HG02938 (cell line): ENCODE results near the gene WDR41.
"Not testable (repeated sequence)": the region's sequence is repeated elsewhere in the genome, so short reads cannot be mapped to it uniquely, and the experiment has no call there.

Experiments used
- ATAC-seq: cut with Tn5 transposase; IDR thresholded peaks from one replicate; pipeline ENCODE4 v1.9.1; 2021; ENCODE audit warnings: mild to moderate bottlenecking, moderate library complexity; ENCODE audit not compliant: unreplicated experiment

Gene WDR41

DNA sequence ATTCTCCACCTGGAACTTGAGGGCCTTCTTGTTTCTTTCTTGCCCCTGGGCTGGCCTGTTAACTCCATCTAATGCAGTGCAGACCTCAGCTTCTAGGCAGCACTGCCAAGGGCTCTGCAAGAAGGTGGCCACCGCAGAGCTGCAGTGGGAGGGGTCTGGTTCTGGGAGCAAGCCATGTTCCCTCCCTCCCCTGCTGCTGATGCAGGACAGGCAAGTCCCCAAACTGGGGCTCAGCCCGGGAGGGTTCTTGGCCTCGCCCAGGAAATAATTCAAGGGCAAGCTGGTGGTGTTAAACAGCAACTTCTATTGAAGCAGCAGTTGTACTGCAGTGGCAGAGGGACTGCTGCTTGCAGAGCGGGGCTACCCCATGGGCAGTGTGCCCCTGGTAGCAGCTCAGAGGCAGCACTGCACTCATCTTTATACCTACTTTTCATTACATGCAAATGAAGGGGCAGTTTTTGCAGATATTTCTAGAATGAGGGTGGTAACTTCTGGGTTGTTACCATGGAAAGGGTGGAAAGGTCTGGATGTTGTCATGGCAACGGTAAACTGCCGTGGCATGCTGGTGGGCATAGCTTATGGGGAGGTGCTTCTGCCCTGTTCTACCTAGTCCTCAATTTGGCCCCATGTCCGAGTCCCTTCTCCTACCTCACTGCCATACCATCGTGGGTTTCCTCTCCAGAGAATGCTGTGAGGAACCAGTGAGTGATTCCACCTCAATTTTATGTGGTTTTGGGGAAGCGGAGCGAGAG lies 82.1 kb downstream of the WDR41 start:
- ATAC-seq = no peak

DNA sequence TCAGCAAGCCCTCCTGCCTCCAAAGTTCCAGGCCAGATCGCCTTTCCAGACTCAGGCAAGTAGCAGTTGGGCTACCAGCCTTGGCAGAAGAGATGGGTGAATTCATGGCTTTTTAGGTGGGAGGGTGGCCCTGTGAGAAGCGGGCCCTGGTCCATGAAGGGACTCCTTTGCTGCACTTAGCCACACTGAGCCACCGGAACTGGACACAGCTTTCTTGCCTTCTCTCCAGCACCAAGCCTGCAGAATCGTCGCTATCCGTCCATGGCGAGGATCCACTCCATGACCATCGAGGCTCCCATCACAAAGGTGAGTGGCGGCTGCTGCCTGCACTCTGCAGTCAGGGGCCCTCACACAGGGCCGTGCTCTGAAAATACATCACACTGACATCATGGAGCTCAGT lies 85.0 kb downstream of the WDR41 start:
- no peak for ATAC-seq

DNA sequence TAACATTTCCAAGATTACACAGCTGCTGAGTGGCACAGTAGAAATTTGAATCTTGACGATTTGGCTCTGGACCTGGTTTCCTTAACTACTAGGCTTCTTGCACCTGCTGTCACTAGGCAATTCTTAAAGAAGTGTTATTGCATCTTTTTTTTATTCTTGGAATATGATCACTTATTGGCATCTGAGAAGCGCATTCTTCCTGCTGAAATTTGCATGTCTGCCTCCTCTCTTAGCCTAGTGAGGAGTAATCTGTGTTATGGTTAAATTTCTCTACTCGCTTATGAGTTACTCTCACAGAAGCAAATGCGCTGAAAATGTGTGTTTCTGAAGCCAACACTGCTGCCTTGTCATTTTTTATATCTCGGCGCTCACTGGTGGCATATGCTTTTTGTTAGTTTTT lies 89.3 kb downstream of the WDR41 start:
- no peak for ATAC-seq

DNA sequence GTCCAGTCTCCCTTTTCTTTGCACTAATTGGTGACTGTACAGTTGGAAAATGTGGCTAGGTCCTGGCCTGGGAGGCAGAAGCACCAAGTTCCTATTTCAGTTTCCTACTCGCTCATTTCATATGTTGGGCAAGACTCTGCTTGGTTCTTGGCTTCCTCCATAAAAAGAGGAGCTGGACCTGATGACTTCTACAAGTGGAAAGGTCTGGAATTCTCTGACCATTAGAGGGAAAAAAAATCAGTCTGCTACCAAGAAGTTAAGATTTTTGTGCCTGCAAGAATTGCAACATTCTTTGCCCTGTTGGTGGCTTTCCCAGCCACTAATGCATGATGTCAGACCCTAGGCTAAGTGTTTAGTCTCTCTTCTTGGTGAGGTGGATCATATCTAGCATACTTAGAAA lies 91.5 kb downstream of the WDR41 start:
- no peak for ATAC-seq

DNA sequence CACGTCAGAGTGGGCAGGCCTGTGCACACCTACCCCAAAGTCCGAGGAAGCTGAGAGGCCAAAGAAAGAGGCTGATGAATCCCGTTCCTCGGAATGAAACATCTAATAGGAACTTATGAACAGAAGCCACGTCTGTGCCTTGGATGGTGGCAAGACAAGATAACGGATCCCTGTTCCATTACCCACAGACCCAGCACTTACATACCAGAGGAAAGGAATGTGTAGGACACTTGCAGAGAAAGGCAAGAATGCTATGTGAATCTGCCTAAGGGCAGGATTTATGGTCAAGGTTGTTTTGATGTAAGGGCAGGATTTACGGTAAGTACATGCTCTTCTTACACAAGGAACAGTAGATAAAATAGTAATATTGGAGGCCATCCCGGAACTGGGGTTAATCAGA lies 93.2 kb downstream of the WDR41 start:
- no peak for ATAC-seq

DNA sequence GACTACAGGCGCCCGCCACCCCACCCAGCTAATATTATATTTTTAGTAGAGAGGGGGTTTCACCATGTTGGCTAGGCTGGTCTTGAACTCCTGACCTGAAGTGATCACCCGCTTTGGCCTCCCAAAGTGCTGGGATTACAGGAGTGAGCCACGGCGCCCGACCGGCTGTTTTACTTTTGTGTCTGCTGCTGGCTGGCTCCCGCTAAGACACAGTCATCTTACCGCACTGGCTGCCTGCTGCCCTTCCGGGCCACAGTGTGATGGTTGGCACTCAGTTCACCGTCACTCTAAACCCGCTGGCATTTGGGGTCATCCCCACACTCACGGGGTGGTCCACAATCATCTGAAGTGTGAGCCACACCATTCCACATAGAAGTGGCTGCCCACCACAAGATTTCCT lies 93.7 kb downstream of the WDR41 start:
- no peak for ATAC-seq

DNA sequence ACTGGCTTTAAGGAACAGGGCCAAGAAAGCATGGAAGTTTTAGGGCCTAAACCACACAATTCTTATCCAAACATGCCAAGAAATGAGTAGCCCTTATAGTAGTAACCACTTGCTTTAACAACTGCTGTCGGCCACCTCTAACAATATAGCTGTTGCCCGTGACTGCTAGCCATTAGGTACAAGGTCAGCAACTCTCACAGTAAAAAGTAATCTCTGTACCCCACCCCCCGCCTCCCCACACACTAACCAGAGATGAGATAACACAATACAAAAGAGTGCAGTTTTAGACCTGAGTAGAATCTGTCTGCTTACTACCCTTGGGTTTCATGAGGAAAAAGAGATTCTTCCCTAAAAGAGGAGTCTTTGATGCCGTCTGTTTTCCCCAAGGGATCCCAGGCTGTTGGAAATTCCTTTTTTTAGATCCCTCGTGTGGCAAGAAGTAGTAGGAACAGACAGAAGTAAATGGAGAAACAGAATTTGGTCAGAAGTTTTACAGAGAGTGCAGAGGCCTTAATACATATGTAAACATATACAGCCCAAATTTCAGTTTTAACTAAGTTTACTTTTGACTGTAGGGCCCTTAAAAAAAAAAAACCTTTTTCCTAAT lies 94.3 kb downstream of the WDR41 start:
- ATAC-seq = no peak

DNA sequence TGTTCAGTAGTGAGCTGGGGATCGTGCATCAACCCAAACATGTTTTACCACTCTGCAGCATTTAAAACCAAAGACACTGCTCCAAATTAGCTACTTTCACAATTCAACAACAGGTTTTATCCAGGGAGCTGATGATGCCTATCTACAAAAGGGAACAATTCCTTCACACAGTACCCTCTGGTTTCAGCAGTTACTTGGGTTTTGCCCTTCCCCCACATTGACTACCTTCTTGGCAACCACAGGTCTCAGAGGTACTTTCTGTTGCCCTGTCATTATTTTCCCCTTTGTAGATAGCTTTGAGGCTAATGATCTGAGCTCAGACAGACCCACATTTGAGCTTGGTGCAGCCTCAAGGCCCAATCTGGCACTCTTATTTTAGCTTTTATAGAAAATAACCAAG lies 96.1 kb downstream of the WDR41 start:
- no peak for ATAC-seq

DNA sequence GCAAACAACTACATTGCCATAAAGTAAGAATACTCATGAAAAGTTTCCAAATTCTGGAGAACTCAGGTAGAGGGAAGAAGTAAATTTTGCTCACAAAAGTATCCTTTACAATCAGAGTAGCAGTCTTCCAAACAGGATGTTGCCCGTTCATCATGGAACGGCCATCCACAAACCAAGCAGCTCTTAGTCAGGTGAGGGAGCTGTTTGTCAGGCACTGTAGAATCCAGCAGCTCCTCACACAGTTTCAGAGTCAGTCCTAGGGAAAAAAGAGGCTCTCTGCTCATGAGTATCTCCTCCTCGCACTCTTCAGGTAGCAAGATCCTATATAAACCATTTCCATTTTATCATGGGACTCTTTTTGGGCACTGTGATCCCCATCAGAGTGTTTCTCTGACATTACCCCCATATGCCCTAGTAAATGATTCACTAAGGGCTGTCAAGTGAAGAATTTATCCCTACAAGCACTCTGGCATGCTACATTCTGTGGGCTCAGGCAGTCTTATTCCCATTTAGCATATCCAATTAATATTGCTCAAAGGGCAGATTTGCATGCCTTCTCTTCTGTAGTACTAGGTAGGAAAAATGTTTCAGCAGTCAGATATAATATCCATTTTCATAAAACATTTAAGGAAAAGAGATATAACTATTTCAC lies 97.9 kb downstream of the WDR41 start:
- ATAC-seq = no peak

DNA sequence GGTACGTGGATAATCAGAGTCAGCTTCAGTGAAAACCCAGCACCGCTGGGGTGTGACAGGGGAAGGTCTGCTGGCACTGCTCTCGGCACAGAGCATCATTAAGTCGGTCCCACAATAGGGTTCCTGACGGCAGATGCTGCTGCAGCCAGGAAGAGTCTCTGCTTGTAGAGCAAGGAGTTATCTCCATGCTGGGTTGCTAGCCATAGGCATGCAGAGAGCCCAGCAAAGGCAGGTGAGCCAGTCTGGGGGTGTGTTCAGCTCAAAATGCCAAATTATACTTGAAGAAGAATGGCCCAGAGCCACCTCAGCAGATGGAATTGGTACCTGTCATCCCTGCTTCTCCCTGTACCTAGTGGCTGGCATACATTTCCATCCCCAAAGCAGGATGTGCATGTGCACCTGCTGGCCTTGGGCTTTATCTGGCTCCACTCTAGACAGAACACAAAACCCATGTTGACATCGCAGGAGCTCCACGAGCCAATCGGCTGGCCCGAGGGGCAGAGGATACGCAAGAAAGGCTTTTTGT lies 100.8 kb downstream of the WDR41 start:
- ATAC-seq = no peak

DNA sequence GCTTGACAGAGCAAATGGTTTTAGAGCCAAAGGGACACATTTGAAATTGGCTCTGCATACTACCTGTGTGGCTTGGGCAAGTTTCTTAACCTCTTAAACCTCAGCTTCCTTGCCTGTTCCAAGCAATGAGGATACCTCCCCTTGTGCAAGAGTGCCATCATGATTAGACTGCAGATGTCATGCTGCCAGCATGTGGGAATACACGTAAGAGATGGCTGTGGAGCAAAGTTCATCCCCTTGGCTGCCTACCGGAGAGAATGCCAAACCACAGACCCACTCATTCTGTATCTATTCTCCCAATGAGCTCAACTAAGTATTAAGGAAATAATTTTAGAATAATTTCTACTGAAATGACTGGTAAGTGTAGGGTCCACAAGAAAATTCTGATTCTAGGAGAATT lies 101.3 kb downstream of the WDR41 start:
- ATAC-seq = no peak

DNA sequence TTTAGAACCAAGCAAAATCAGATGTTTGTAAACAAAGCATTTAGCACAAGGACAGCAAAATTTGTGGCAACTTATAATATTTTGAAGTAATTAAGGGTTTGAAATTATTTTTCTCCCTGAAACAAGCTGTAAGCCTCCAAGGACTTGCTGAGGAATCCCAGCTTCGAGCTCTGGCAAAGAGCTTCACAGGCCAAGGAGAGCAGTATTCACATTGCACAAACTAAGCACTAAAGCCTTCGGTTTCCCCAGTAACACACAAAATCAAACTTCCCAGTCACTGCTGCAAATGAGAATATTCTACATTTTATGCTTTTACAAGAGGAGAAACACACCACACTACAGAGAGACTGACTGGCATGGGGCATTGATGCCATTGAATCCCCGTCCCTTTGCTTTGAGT lies 101.9 kb downstream of the WDR41 start:
- ATAC-seq = no peak

DNA sequence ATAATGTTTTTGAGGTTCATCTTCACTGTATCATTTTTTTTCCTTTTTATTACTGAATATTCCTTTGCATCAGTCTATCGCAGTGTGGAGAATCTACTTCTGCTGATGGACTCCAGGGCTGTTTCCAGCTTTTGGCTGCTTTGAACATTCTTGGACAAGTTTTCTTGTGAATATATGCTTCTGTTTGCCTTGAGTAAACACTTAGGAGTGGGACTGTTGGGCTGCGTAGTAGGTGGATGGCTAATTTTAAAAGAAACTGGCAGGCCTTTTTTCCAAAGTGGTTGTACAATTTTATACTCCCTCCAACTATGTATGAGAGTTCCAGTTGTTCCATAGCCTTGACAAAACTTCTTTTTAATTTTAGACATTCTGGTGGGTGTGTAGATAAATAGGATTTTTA lies 102.4 kb downstream of the WDR41 start:
- no peak for ATAC-seq

DNA sequence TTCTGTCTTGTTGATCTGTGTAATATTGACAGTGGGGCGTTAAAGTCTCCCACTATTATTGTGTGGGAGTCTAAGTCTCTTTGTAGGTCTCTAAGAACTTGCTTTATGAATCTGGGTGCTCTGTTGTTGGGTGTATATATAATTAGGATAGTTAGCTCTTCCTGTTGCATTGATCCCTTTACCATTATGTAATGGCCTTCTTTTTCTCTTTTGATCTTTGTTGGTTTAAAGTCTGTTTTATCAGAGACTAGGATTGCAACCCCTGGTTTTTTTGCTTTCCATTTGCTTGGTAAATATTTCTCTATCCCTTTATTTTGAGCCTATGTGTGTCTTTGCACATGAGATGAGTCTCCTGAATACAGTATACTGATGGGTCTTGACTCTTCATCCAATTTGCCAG lies 105.8 kb downstream of the WDR41 start:
- ATAC-seq = not testable (repeated sequence)

DNA sequence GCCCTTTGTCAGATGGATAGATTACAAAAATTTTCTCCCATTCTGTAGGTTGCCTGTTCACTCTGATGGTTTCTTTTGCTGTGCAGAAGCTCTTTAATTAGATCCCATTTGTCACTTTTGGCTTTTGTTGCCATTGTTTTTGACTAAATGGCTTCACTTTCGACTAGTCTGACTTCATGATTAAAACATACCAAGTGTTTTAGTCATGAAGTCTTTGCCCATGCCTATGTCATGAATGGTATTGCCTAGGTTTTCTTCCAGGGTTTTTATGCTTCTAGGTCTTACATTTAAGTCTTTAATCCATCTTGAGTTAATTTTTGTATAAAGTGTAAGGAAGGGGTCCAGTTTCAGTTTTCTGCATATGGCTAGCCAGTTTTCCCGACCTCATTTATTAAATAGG lies 108.8 kb downstream of the WDR41 start:
- not testable (repeated sequence) for ATAC-seq
